ENCODE measurements around the gene PABPC3. TPM values are rescaled to one million over a fixed set of nuclear protein-coding genes. Genes with fewer than 3 reads are reported as not detected.

Gene PABPC3
- total and polyA plus RNA-seq, 2 of the 8 experiments (the other 6 are each of a cell fraction or from before 2014, with no cell fraction given), result 0.18 to 0.48 TPM

DNA sequence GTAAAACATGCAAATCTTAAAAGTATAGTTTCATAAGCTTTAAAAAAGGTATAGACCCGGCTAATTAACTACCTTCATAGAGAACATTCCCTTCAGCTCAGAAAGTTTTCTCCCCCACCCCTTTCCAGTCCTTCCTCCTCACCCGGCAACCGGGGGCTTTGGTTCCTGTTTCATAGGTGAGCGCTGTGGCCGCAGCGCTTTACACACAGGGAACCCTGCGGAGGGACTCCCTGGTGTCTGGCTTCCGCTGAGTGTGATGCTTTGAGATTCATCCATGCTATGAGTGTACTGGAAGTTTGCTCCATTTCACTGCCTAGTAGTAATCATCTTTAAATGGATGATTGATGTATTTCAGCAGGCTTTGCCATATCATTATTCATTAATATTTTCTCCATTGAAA is 26.0 kb upstream of the PABPC3 start (continued):
- no peak for TF ChIP-seq ATF2 (IDR thresholded peaks at IDR 0.05; ENCODE audit: low read length)
